Peyer's patch (tissue), 4 donors: ENCODE measurements around the gene CERS4.

Experiments
- CTCF ChIP-seq, 6 experiments: fragments of 450-650 bp in 4 of 6; fragments of 200-600 bp in 2 of 6; sonication (generic) in 1 of 6; IDR thresholded peaks; one replicate each; pipeline ENCODE4 v1.5.1; 2017 to 2019; ENCODE audit warnings: antibody characterized with exemption in 6 of 6, mild to moderate bottlenecking in 3 of 6, moderate library complexity in 1 of 6
- POLR2A ChIP-seq, 2 donors: fragments of 450-650 bp; IDR thresholded peaks; one replicate each; pipeline ENCODE4 v1.5.1; 2017; ENCODE audit warnings: antibody characterized with exemption in 2 of 2, mild to moderate bottlenecking in 2 of 2, moderate library complexity in 2 of 2

GRCh38 chr19:8192221-8192820 lies 16.8 kb upstream of the CERS4 start:
- TF ChIP-seq CTCF (IDR thresholded peaks at IDR 0.05) (no peak), POLR2A (IDR thresholded peaks at IDR 0.05) (no peak)
